ENCODE measurements around the gene FAT4. TPM values are rescaled to one million over a fixed set of nuclear protein-coding genes. Genes with fewer than 3 reads are reported as not detected.

The FAT4 gene
- polyA plus RNA-seq, 3 donors = 0.54 to 2.5 (median 1.5) TPM

GRCh38 chr4:125315576-125316400, 1.0 kb downstream of the FAT4 start:
- 0 to 1% (median 1%) methylated on average over 51 of the region's 51 CpGs for WGBS, 3 donors
- no peak overlapping the region for H3K27ac ChIP-seq (ENCODE audit: low read depth, low read length)

GRCh38 chr4:125316401-125316790, 1.6 kb downstream of the FAT4 start:
- H3K27ac ChIP-seq (ENCODE audit: low read depth, low read length) = no peak overlapping the region
- WGBS, 3 donors = 0 to 1% (median 0%) methylated on average over 25 of the region's 25 CpGs

- no peak overlapping the region for H3K27ac ChIP-seq (ENCODE audit: low read depth, low read length)
- WGBS, 3 donors = 1% methylated on average over 66 of the region's 66 CpGs
These were observed 2.2 kb downstream of the FAT4 start for GRCh38 chr4:125316791-125317524.

GRCh38 chr4:125317525-125317877, 2.7 kb downstream of the FAT4 start:
- 6 to 9% (median 8%) methylated on average over 23 of the region's 23 CpGs for WGBS, 3 donors
- H3K27ac ChIP-seq (ENCODE audit: low read depth, low read length) = no peak overlapping the region

- H3K27ac ChIP-seq (ENCODE audit: low read depth, low read length) = no peak overlapping the region
These were observed 4.6 kb downstream of the FAT4 start for GRCh38 chr4:125319311-125319710.

GRCh38 chr4:125321709-125322365, 7.1 kb downstream of the FAT4 start:
- no peak overlapping the region for H3K27ac ChIP-seq (ENCODE audit: low read depth, low read length)

More at GRCh38 chr4:125319311-125319710, 4.6 kb downstream of the FAT4 start:
- WGBS, 3 donors = 61 to 78% (median 69%) methylated on average over 2 of the region's 2 CpGs

GRCh38 chr4:125322366-125322730, 7.6 kb downstream of the FAT4 start:
- WGBS, 3 donors = 29 to 45% (median 39%) methylated on average over 1 of the region's 1 CpG
- H3K27ac ChIP-seq (ENCODE audit: low read depth, low read length) = no peak overlapping the region

- WGBS, 3 donors = 15 to 47% (median 43%) methylated on average over 3 of the region's 3 CpGs
- H3K27ac ChIP-seq (ENCODE audit: low read depth, low read length) = no peak overlapping the region
These were observed 8.9 kb downstream of the FAT4 start for GRCh38 chr4:125323654-125324053.

- WGBS, 3 donors = 89 to 98% (median 91%) methylated on average over 1 of the region's 1 CpG
- H3K27ac ChIP-seq (ENCODE audit: low read depth, low read length) = no peak overlapping the region
These were observed 11.0 kb downstream of the FAT4 start for GRCh38 chr4:125325733-125326132.

- no peak overlapping the region for H3K27ac ChIP-seq (ENCODE audit: low read depth, low read length)
- WGBS, 3 donors = 78 to 89% (median 88%) methylated on average over 2 of the region's 2 CpGs
These were observed 16.4 kb downstream of the FAT4 start for GRCh38 chr4:125331116-125331515.

GRCh38 chr4:125334926-125335325, 20.2 kb downstream of the FAT4 start:
- 44 to 51% (median 45%) methylated on average over 1 of the region's 1 CpG for WGBS, 3 donors

GRCh38 chr4:125338814-125339213, 24.1 kb downstream of the FAT4 start:
- H3K27ac ChIP-seq (ENCODE audit: low read depth, low read length) = no peak overlapping the region
- 61 to 63% (median 62%) methylated on average over 4 of the region's 4 CpGs for WGBS, 3 donors

More at GRCh38 chr4:125334926-125335325, 20.2 kb downstream of the FAT4 start:
- no peak overlapping the region for H3K27ac ChIP-seq (ENCODE audit: low read depth, low read length)

- 70 to 86% (median 84%) methylated on average over 2 of the region's 2 CpGs for WGBS, 3 donors
These were observed 29.4 kb downstream of the FAT4 start for GRCh38 chr4:125344198-125344597.

GRCh38 chr4:125346616-125347015, 31.9 kb downstream of the FAT4 start:
- no peak overlapping the region for H3K27ac ChIP-seq (ENCODE audit: low read depth, low read length)
- 72 to 94% (median 91%) methylated on average over 4 of the region's 4 CpGs for WGBS, 3 donors

More at GRCh38 chr4:125344198-125344597, 29.4 kb downstream of the FAT4 start:
- no peak overlapping the region for H3K27ac ChIP-seq (ENCODE audit: low read depth, low read length)

- H3K27ac ChIP-seq (ENCODE audit: low read depth, low read length) = no peak overlapping the region
- 71 to 89% (median 84%) methylated on average over 4 of the region's 4 CpGs for WGBS, 3 donors
These were observed 35.8 kb downstream of the FAT4 start for GRCh38 chr4:125350470-125351135.

- no peak overlapping the region for H3K27ac ChIP-seq (ENCODE audit: low read depth, low read length)
- 53 to 92% (median 55%) methylated on average over 1 of the region's 1 CpG for WGBS, 3 donors
These were observed 37.8 kb downstream of the FAT4 start for GRCh38 chr4:125352521-125352920.

GRCh38 chr4:125353131-125353530, 38.4 kb downstream of the FAT4 start:
- H3K27ac ChIP-seq (ENCODE audit: low read depth, low read length) = no peak overlapping the region
- WGBS, 3 donors = 73 to 81% (median 77%) methylated on average over 1 of the region's 1 CpG

- WGBS, 3 donors = 70 to 86% (median 83%) methylated on average over 2 of the region's 2 CpGs
- H3K27ac ChIP-seq (ENCODE audit: low read depth, low read length) = no peak overlapping the region
These were observed 41.0 kb downstream of the FAT4 start for GRCh38 chr4:125355791-125356190.

- 46 to 66% (median 52%) methylated on average over 4 of the region's 4 CpGs for WGBS, 3 donors
- no peak overlapping the region for H3K27ac ChIP-seq (ENCODE audit: low read depth, low read length)
These were observed 42.9 kb downstream of the FAT4 start for GRCh38 chr4:125357675-125358074.
